ENCODE results near the gene FGF8. TPM values are rescaled to one million over a fixed set of nuclear protein-coding genes. Genes with fewer than 3 reads are reported as not detected.
"Not testable (repeated sequence)": the region's sequence is repeated elsewhere in the genome, so short reads cannot be mapped to it uniquely, and the experiment has no call there.

FGF8 gene
- total RNA-seq, 2 experiments from 2014 or later = not detected

DNA sequence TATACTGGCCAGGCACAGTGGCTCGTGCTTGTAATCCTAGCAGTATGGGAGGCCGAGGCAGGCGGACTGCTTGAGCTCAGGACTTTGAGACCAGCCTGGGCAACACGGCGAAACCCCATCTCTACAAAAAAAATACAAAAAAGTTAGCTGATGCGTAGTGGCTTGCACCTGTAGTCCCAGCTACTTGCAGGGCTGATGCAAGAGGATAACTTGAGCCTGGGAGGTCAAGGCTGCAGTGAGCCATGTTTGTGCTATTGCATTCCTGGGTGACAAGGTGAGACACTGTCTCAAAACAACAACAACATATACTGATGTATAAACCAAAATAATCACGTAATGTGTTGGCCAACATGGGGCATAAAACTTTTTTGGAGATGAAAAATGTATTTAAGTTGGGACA lies 13.8 kb upstream of the FGF8 start:
- H3K27ac Mint-ChIP-seq = no peak overlapping the region
- peaks cover 12% of the 10 kb centered on the region for H3K4me1 Mint-ChIP-seq
- H3K36me3 Mint-ChIP-seq = peaks cover 16% of the 10 kb centered on the region
- no peaks in the 10 kb centered on the region for H3K9me3 Mint-ChIP-seq
- no peak overlapping the region for H3K4me3 Mint-ChIP-seq
- H3K27me3 Mint-ChIP-seq = no peaks in the 10 kb centered on the region
- no peak for DNase-seq

DNA sequence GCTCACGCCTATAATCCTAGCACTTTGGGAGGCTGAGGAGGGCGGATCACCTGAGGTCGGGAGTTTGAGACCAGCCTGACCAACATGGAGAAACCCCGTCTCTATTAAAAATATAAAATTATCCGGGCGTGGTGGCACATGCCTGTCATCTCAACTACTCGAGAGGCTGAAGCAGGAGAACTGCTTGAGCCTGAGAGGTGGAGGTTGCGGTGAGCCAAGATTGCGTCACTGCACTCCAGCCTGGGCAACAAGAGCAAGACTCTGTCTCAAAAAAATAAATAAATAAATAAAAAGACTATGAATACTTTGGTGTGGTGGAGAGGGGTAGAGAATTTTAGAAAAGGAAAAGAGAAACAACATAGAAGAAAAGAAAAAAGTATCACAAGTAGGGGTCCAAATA lies 13.3 kb upstream of the FGF8 start:
- not testable (repeated sequence) for H3K27ac Mint-ChIP-seq, H3K27me3 Mint-ChIP-seq, DNase-seq, H3K9me3 Mint-ChIP-seq, H3K4me3 Mint-ChIP-seq
- Mint-ChIP-seq H3K36me3 (peaks cover 21% of the 10 kb centered on the region), H3K4me1 (peaks cover 16% of the 10 kb centered on the region)

DNA sequence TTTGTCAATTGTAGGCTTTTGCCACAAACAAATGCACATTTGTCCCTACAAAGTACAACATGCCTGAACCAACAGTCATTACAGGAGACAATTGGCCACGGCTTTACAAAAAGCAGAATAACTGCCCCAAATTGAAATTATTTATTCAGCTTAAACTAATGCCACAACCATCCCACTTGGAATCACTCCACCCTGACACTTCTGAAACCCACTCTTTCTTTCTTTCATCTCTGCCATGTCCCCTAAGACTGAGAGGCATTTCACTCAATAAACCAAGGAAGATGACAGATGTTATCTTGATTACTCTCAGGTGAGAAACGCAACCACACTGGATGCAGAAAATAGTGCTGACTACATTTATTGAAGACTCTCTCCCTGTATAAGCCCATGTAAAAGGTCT lies 9.9 kb upstream of the FGF8 start:
- H3K27ac Mint-ChIP-seq = peak overlapping the region; percentile 62
- H3K4me1 Mint-ChIP-seq = peaks cover 36% of the 10 kb centered on the region
- DNase-seq = no peak
- no peak overlapping the region for H3K4me3 Mint-ChIP-seq
- peaks cover 42% of the 10 kb centered on the region for H3K36me3 Mint-ChIP-seq
- no peaks in the 10 kb centered on the region for H3K27me3 Mint-ChIP-seq
- no peaks in the 10 kb centered on the region for H3K9me3 Mint-ChIP-seq

DNA sequence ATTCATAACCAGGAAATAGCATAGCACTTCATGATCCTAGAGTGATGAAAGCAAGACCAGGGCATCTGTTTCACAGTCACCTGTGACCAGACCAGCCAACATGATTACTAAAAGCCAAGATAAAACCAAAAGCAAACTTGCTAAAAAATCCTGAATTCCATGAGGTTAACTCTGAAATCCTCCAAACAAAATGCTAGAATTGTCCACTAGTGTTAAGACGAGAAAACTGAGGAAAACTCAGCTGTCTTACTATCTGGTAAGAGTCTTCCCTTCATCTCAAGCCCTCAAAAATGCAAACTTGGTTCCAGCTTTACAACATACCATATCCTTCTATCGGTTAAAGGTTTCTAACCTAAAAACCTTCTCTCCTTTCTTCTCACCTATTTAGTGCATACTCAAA lies 8.6 kb upstream of the FGF8 start:
- H3K27ac Mint-ChIP-seq = peak overlapping the region; percentile 100
- no peaks in the 10 kb centered on the region for H3K9me3 Mint-ChIP-seq
- peaks cover 44% of the 10 kb centered on the region for H3K36me3 Mint-ChIP-seq
- peak overlapping the region; percentile 100 for H3K4me3 Mint-ChIP-seq
- peaks cover 41% of the 10 kb centered on the region for H3K4me1 Mint-ChIP-seq
- H3K27me3 Mint-ChIP-seq = no peaks in the 10 kb centered on the region
- DNase-seq = no peak

DNA sequence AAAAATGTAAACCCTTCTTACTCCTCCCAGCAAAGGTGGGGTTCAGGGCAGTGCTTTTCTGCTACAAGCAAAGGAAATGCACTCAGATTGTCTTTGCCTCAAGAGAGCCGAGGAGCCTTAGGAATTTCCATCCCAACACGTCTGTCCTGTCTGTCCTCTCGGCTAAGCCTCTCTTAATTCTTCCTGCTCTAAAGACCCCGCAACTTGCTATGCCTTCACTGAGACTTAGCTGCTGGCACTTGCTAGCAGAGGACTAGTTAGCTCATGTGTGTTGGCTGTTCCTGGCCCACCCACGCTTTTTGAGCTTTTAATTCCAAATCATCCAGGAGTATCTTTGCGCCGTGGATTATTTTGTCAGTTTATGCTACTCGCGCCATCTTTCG lies 7.8 kb upstream of the FGF8 start:
- DNase-seq = no peak

DNA sequence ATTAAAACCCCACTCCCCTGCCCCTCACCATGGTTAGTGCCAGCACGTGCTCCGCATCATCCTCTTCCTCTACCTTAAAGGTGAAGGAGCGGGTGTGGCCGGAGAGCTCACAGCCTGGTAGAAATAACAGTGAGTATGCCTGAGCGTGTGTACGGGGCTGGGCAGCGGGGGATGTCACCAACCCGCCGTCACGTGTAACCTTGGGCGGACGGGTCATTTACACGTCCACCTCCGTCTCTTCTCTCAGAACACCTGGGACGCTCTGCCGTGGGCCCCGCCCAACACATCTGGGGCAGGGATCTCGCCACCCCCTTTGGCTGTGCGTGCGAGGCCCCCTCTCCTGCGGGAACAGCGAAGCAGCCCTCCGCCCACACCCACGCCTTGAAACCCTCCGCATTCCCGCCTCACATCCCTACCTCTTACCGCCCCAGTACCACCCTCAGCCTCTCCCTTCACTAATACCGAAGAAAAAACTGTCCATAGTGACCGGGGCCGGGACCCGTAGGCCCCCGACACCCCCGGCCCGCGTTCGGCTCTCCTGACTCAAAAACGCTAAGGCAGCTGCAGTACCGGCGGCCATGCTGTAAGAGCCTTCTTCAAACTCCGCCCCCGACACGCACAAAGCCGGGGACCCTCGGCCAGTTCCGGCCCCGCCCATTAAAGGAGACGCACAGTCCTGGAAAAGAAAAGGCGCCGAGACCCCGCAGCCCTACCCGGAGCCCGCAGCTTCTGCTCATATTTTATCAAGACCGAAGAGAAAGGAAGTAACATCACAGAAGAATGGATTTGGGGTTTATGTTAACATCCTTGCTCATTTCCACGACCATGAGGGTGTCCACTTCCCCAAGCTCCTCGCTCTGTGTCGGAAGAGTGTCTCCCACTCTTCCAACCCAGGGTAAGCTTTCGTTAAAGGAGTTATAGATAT lies 7.2 kb upstream of the FGF8 start, which contains the start of gene NPM3:
Gene NPM3 (minus strand): TSS at position 636 of the 925 bp plus-strand sequence. CDS start 56 bp downstream, at position 580.
- peak; percentile 87 for DNase-seq
- H3K4me1 Mint-ChIP-seq = peaks cover 47% of the 10 kb centered on the region
- H3K36me3 Mint-ChIP-seq = peaks cover 54% of the 10 kb centered on the region
- peak within 1 kb of the TSS; percentile 100 for H3K27ac Mint-ChIP-seq
- peak within 1 kb of the TSS; percentile 100 for H3K4me3 Mint-ChIP-seq
- peaks cover 11% of the 10 kb centered on the region for H3K27me3 Mint-ChIP-seq
- no peaks in the 10 kb centered on the region for H3K9me3 Mint-ChIP-seq

More for the DNA sequence above, 7.8 kb upstream of the FGF8 start:
- H3K4me1 Mint-ChIP-seq = peaks cover 46% of the 10 kb centered on the region
- peaks cover 51% of the 10 kb centered on the region for H3K36me3 Mint-ChIP-seq
- H3K27ac Mint-ChIP-seq = peak overlapping the region; percentile 100
- peaks cover 7% of the 10 kb centered on the region for H3K27me3 Mint-ChIP-seq
- H3K4me3 Mint-ChIP-seq = peak overlapping the region; percentile 100
- no peaks in the 10 kb centered on the region for H3K9me3 Mint-ChIP-seq

DNA sequence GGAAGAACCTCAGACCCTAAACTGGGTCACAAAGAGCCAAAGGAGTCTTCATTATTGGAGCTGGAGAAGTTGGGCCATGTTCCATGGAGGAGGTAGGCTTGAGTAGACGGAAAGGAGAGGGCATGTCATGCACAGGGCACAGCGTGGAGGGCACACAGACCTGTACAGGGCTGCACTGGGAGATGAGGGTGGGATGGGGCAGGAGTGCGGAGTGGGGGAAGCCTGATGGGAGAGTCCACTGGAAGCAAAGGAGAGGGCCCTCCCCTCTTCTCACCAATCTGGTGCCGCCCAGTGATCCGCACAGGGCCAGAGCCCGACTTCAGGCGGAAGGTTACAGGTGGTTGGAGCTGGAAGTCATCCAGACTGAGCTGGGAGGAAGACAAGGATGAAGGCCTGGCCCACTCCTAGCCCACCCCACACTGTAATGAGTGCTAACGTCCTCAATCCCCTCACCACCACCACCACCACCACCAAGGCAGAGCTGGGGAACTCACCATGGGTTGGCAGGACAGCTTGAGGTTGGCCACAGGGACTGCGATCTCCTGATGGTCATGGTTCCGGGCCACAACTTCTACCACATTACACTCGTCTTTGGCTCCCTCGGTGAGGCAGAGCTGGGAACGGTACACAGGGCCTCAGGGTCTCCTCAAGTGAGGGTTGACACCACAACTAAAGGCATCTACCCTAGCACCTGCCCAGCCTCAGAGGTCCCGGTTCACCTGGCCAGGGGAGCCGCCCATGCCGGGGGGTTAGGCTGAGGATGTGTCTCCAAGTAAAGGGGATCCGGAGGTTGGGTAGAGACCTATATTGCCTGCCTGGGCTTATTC lies 6.3 kb upstream of the FGF8 start:
- no peak for DNase-seq

DNA sequence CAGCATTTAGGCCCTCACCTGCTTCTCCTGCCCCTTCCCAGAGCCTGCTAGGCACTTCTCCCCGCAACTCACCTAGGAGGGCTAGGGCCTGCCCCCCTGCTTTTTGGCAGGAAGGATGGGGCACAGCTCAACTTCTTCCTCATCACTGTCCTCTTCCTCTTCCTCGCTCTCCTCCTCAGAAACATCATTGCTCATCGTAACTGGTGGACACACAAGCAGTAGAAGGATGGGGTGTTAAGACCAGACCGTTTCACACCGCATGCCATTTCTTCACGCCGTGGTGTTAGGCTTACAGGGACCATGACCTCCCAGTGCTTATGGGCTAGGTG lies 5.7 kb upstream of the FGF8 start:
- Mint-ChIP-seq H3K4me3 (peak overlapping the region; percentile 100), H3K27me3 (peaks cover 26% of the 10 kb centered on the region), H3K4me1 (peaks cover 46% of the 10 kb centered on the region), H3K27ac (peak overlapping the region; percentile 100), H3K36me3 (peaks cover 58% of the 10 kb centered on the region), H3K9me3 (no peaks in the 10 kb centered on the region)
- DNase-seq = no peak

More for the DNA sequence above, 6.3 kb upstream of the FGF8 start:
- Mint-ChIP-seq H3K36me3 (peaks cover 58% of the 10 kb centered on the region), H3K4me3 (peak overlapping the region; percentile 100), H3K27ac (peak overlapping the region; percentile 100), H3K4me1 (peaks cover 46% of the 10 kb centered on the region), H3K27me3 (peaks cover 20% of the 10 kb centered on the region), H3K9me3 (no peaks in the 10 kb centered on the region)

DNA sequence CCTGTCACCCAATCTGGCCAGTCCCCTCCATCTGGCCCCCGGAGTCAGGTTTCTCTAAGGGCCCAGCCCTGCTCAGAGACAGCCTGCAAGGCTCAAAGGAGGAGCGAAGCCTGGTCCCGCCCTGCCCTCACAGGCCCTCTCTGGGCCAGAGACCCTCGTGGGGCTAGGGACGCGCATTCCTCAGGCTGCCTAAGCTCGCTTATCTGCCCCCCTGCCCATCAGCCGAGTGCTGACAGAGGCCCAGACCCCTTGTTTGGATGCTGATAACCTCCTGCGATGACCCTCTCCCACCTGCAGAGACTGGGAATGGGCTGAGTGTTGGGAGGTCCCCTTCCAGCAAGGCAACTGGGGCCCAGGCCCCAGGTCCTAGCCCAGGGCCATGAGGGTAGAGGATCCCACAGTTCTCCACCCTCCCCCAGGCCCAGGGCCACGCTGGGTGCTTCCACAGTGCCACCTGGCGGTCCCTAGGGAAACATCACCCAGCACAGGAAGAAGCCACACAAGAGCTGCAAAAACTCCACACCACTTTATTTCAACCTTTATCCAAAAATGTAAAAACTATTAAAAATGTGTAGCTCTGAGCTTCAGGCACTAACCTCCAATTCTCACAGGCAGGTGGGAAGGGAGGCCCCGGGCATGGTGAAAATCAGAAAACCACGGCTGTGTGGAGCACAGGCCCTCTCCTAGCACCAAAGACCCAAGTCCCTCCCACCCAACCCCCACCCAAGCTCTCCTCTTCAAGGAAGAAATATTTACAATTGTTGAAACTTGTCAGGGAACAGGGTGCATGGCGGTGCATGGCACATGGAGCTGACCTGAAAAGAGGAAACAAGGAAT lies 5.1 kb upstream of the FGF8 start:
- peaks cover 56% of the 10 kb centered on the region for H3K36me3 Mint-ChIP-seq
- peak overlapping the region; percentile 100 for H3K4me3 Mint-ChIP-seq
- H3K4me1 Mint-ChIP-seq = peaks cover 44% of the 10 kb centered on the region
- H3K27ac Mint-ChIP-seq = peak overlapping the region; percentile 38
- peaks cover 28% of the 10 kb centered on the region for H3K27me3 Mint-ChIP-seq
- no peaks in the 10 kb centered on the region for H3K9me3 Mint-ChIP-seq
- DNase-seq = peak; percentile 77

DNA sequence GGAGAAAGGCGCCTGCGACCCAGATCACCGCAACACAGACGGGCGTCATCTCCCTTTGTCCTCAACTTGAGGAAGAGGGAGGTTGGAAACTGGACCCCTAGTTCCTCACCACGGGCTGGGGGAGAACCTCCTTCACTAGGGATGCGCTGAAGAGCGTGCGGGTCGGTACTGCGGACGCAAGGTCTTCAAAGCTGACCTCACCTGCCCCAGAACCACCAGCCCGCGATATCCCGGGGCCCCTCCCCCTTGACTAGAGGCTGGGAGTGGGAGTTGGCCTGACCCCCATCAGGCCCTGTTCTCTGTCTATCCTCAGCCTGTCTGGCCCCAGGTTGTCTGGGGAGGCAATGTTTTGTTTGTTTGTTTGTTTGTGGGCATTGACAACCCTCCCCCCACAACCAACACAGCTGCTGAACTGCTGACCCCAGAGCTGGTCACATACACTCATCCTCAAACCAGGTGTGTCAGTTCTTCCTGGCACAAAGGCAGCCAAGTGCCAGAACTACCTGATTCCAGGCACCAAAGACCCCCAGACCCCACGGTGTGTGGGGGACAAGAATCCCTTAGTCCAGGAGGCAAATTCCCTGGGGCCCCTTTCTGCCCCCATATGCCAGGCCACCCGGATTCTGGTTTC lies 4.4 kb upstream of the FGF8 start:
- peaks cover 31% of the 10 kb centered on the region for H3K27me3 Mint-ChIP-seq

DNA sequence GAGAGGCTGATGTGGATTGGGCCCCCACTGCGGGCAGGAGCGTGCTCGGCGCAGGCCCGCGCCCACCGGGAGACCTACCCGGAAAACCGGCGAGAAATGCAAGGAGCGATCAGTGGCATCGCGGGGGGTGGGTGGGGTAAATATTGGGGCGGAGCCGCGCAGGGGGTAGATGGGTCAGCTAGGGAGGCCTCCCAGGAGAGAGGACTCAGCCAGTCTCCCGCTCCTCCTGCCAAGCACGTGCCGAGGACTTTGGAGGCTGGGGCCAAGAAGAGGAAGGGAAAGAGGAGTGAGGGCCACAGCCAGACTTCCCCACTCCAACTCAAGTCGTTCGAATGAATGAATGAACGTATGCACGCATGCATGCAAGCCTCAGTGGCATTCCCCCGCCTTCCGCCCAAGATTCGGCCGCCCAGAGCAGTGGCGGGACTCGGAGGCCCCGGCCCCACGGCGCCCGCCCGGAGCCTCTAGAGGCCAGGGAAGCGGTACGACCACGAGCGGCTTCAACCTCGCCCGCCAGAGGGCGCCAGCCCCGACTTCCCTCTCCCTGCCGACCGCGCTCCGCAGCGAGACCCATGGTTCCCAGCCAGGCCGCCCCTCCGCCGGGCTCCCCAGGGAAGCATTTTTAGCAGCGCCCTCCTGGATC lies 3.8 kb upstream of the FGF8 start:
- Mint-ChIP-seq H3K9me3 (no peaks in the 10 kb centered on the region), H3K27ac (no peak overlapping the region), H3K4me3 (peak overlapping the region; percentile 73), H3K36me3 (peaks cover 52% of the 10 kb centered on the region), H3K27me3 (peaks cover 37% of the 10 kb centered on the region), H3K4me1 (peaks cover 39% of the 10 kb centered on the region)
- peak; percentile 86 for DNase-seq

More for the DNA sequence above, 4.4 kb upstream of the FGF8 start:
- no peaks in the 10 kb centered on the region for H3K9me3 Mint-ChIP-seq
- peaks cover 41% of the 10 kb centered on the region for H3K4me1 Mint-ChIP-seq
- no peak for DNase-seq
- peak overlapping the region; percentile 73 for H3K4me3 Mint-ChIP-seq
- H3K36me3 Mint-ChIP-seq = peaks cover 53% of the 10 kb centered on the region
- H3K27ac Mint-ChIP-seq = no peak overlapping the region

DNA sequence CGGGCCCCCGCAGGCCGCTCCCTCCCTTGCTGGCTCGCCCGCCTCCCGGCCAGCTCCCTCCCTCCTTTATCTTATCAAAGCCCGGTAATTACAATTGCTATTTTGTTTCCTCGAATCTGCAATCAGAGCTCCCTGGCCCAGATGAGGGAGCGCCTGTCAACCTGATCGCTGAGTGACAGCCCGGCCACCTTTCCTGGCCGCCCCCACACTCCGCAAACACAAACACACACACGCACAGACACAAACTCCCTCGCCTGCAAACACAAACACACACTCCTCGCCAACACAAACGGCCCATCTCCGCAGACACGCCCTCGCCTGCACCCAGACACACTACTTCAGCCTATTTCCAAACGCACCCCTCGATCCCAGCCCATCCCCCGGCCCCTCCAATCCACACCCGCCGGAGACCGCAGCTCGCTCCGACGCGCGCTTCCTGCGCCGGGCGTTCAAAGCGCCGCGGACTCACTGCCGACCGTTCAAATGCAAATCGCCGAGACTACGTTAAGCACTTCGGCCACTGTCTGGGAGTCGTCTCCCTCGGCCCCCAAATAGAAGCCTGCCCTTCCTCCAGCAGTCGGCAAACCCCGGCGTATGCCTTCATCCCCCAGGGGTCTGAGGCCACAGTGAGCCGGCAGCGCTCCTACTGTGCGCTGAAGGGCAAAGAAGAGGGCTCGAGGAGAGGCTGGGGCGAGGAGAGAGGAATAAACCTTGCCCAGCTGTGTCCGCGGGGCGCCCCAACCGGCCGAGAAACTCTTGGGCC lies 3.0 kb upstream of the FGF8 start:
- no peaks in the 10 kb centered on the region for H3K9me3 Mint-ChIP-seq
- no peak overlapping the region for H3K27ac Mint-ChIP-seq
- DNase-seq = peak; percentile 37
- peaks cover 44% of the 10 kb centered on the region for H3K27me3 Mint-ChIP-seq
- H3K4me1 Mint-ChIP-seq = peaks cover 37% of the 10 kb centered on the region
- peaks cover 45% of the 10 kb centered on the region for H3K36me3 Mint-ChIP-seq
- peak overlapping the region; percentile 73 for H3K4me3 Mint-ChIP-seq

DNA sequence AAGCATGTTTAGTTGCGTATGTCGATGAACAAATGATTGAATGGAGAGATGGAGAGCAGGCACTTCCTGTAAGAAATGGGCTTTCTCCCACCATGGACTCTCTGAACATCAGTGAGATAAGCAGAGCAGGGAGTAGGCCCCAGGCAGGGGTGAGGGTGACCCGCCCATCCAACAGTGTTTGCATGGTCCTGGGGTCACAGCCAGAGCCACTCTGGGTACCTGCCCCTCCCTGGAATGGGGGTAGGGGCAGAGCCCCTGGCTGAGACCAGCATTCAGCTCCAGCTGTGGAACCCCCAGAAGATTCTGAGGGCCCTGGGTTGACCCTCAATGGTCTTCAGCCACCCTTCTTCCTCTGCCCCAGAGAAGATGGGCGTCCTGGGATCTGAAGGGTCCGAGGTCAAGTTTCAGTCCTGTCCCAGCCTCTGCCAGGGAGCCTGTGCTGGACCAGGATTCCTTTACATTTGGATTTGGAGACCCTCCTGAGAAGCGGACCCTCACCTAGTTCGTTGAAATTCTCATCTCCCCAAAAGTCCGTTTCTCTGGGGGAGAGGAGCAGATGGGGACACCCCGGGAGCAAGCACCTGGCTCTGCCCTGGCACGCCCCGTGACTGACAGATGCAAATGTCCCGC lies 2.4 kb upstream of the FGF8 start:
- H3K4me3 Mint-ChIP-seq = peak overlapping the region; percentile 73
- peaks cover 41% of the 10 kb centered on the region for H3K36me3 Mint-ChIP-seq
- H3K4me1 Mint-ChIP-seq = peaks cover 40% of the 10 kb centered on the region
- H3K27ac Mint-ChIP-seq = no peak overlapping the region
- H3K9me3 Mint-ChIP-seq = no peaks in the 10 kb centered on the region
- DNase-seq = no peak
- H3K27me3 Mint-ChIP-seq = peaks cover 51% of the 10 kb centered on the region
